Activated B cell treated with CpG ODN at 0.5 μM for 24 hours (primary cell): ENCODE data around the gene DLG1. TPM values are rescaled to one million over a fixed set of nuclear protein-coding genes. Genes with fewer than 3 reads are reported as not detected.

Experiments used
- ATAC-seq: fragments of 200-7000 bp; cut with Tn5 transposase; one replicate; pipeline ENCODE4 v1.10.0; 2021; ENCODE audit warnings: low read depth, mild to moderate bottlenecking, moderate library complexity
- CTCF ChIA-PET: fragments of 350-600 bp; sonication (Branson Sonifier 250); formaldehyde crosslinking; loops from one replicate; lab custom pipeline; 2021; ENCODE audit warnings: antibody characterized with exemption; lab: Charles Lee
- POLR2A ChIA-PET: fragments of 350-600 bp; sonication (Branson Sonifier 250); formaldehyde crosslinking; loops from one replicate; lab custom pipeline; 2021; ENCODE audit warnings: antibody characterized with exemption; lab: Charles Lee
- DNase-seq: peaks from one replicate; pipeline ENCODE4 v3.0.0; 2022
- H3K27ac Mint-ChIP-seq: one replicate; pipeline ENCODE4 v1.8.0; 2020; ENCODE audit warnings: mixed read lengths
- H3K27me3 Mint-ChIP-seq: one replicate; pipeline ENCODE4 v1.8.0; 2021; ENCODE audit warnings: mixed read lengths
- H3K36me3 Mint-ChIP-seq: one replicate; pipeline ENCODE4 v1.8.0; 2021; ENCODE audit warnings: low read depth, mixed read lengths
- H3K4me1 Mint-ChIP-seq: one replicate; pipeline ENCODE4 v1.8.0; 2021; ENCODE audit warnings: mixed read lengths
- H3K4me3 Mint-ChIP-seq: one replicate; pipeline ENCODE4 v1.8.0; 2020; ENCODE audit warnings: mild to moderate bottlenecking, mixed read lengths
- H3K9me3 Mint-ChIP-seq: one replicate; pipeline ENCODE4 v1.8.0; 2020; ENCODE audit warnings: mixed read lengths
- intact Hi-C: fragments of 100-400 bp; cut with micrococcal nuclease; formaldehyde crosslinking; loops from one replicate; pipeline ENCODE4 v1.15.1; 2024
- total RNA-seq: library from RNA; stranded (reverse); gene quantifications from 2 replicates; pipeline ENCODE4 v1.2.3, GENCODE V29; 2022
- TF ChIP-seq, protein P1 (sequence below): fragments of 200-600 bp; IDR thresholded peaks from one replicate; pipeline ENCODE4 v1.8.0; 2022; ENCODE audit warnings: antibody characterized with exemption, mild to moderate bottlenecking

DLG1 gene
- total RNA-seq, 1 donor from 2014 or later = 102 TPM

DNA sequence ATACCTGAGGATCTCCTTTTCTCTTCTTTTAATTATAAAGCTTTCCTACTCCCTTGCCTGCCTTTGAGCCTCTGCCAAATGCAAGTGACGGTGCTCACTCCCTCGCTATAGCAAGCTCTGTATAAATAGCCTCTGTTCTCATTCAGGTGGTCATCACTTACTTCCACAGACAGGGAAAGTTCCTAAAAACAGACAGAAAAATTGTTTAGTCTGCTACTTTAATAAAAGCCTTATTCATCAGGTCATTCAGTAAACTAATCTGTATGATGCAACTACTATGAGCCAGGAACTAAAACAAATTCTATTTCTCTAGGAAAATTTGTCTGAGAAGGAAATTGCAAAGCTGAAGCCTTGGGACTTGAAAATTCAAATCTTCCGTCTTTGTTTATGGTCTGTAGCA, 10.2 kb upstream of the DLG1 start:
- ChIA-PET CTCF (no interaction called here), POLR2A (interaction anchor here (0.6 kb wide), 1 partner anchor 22 kb away, joined by 3 read pairs; no protein-coding TSS in a partner anchor)
- TF ChIP-seq, protein P1, sequence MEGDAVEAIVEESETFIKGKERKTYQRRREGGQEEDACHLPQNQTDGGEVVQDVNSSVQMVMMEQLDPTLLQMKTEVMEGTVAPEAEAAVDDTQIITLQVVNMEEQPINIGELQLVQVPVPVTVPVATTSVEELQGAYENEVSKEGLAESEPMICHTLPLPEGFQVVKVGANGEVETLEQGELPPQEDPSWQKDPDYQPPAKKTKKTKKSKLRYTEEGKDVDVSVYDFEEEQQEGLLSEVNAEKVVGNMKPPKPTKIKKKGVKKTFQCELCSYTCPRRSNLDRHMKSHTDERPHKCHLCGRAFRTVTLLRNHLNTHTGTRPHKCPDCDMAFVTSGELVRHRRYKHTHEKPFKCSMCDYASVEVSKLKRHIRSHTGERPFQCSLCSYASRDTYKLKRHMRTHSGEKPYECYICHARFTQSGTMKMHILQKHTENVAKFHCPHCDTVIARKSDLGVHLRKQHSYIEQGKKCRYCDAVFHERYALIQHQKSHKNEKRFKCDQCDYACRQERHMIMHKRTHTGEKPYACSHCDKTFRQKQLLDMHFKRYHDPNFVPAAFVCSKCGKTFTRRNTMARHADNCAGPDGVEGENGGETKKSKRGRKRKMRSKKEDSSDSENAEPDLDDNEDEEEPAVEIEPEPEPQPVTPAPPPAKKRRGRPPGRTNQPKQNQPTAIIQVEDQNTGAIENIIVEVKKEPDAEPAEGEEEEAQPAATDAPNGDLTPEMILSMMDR = no peak
- DNase-seq (no peak), ATAC-seq (no peak)
- Mint-ChIP-seq H3K4me3 (no peak overlapping the region), H3K27me3 (peaks cover 12% of the 10 kb centered on the region), H3K4me1 (peaks cover 24% of the 10 kb centered on the region), H3K9me3 (peaks cover 4% of the 10 kb centered on the region), H3K27ac (no peak overlapping the region), H3K36me3 (no peaks in the 10 kb centered on the region)
- intact Hi-C loops = no loop called here

DNA sequence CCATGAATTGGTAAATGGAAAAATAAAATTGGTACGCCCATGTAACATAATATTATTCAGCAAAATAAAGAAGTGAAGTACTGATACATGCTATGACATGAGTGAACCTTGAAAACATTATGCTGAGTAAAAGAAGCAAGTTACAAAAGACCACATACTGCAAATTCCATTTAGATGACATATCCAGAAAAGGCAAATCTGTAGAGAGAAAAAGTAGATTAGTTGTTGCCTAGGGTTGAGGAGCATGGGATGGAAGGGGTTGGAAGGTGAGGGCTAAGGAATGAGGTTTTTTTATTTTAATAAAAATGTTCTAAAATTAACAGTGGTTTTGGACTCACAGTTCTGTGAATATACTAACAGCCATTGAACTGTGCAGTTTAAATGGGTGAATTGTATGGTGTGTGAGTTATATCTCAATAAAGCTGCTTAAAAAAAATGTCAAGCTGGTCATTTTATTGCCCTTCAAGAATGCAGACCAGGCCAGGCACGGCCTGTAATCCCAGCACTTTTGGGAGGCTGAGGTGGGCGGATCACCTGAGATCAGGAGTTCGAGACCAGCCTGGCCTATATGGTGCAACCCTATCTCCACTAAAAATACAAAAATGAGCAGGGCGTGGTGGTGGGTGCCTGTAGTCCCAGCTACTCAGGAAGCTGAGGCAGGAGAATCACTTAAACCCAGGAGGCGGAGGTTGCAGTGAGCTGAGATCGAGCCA, 8.1 kb upstream of the DLG1 start:
- Mint-ChIP-seq H3K36me3 (no peaks in the 10 kb centered on the region), H3K4me3 (no peak overlapping the region), H3K9me3 (no peaks in the 10 kb centered on the region), H3K27me3 (peaks cover 14% of the 10 kb centered on the region), H3K4me1 (peaks cover 24% of the 10 kb centered on the region), H3K27ac (no peak overlapping the region)
- DNase-seq (no peak), ATAC-seq (no peak)
- TF ChIP-seq, protein P1 = no peak
- ChIA-PET CTCF (interaction anchor here (0.8 kb wide), 1 partner anchor 50 kb away, joined by 3 read pairs; no protein-coding TSS in a partner anchor), POLR2A (interaction anchor here (0.7 to 1.2 kb wide), 2 partner anchors 9 to 11 kb away, joined by 3 to 7 read pairs; no protein-coding TSS in a partner anchor)
- intact Hi-C loops = no loop called here

DNA sequence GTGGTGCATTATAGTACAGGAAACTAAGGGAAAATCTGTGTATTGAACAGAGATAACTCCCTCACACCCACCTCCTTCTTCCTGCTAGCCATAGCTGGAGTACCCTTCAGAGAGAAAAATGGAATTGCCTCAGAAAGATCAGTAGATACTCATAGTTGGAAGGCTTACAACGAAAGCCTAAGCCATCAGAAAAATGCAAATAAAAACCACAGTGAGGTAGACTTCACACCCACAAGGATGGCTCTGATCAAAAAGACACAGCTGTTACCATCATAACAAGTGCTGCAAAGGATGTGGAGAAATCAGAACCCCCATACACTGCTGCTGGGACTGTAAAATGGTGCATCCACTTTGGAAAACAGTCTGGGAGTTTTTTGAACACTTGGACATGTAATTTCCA, 7.4 kb upstream of the DLG1 start:
- intact Hi-C loops = no loop called here
- H3K27ac Mint-ChIP-seq = no peak overlapping the region
- peak; percentile 64 for ATAC-seq
- no peaks in the 10 kb centered on the region for H3K36me3 Mint-ChIP-seq
- peaks cover 16% of the 10 kb centered on the region for H3K27me3 Mint-ChIP-seq
- H3K9me3 Mint-ChIP-seq = no peaks in the 10 kb centered on the region
- CTCF ChIA-PET = interaction anchor here (0.8 kb wide), 1 partner anchor 49 kb away, joined by 3 read pairs; no protein-coding TSS in a partner anchor
- POLR2A ChIA-PET = interaction anchor here (0.7 to 1.2 kb wide), 2 partner anchors 8 to 10 kb away, joined by 3 to 7 read pairs; no protein-coding TSS in a partner anchor
- peaks cover 17% of the 10 kb centered on the region for H3K4me1 Mint-ChIP-seq
- no peak for DNase-seq
- H3K4me3 Mint-ChIP-seq = no peak overlapping the region
- TF ChIP-seq, protein P1 = no peak

DNA sequence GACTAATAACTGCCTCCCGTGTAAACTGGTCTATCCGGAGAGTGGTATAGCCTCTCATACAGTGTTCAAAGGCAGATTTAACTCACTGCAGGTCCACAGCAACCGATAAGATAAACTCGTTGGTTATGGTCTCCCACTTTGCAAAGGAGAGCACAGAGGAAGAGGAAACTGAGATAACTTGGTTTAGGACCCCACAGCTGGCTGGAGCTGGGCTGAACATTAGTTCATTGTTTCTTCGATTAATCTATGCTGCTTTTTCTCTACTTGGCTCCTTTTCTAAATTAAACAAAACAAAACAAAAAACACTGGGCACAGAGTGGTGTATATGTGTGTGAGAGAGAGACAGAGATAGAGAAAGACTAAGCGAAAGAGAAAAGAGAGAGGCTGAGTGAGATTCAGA, 5.0 kb upstream of the DLG1 start:
- CTCF ChIA-PET = no interaction called here
- H3K9me3 Mint-ChIP-seq = no peaks in the 10 kb centered on the region

More for the DNA sequence above, 5.0 kb upstream of the DLG1 start:
- H3K36me3 Mint-ChIP-seq = no peaks in the 10 kb centered on the region
- peaks cover 16% of the 10 kb centered on the region for H3K4me1 Mint-ChIP-seq
- TF ChIP-seq, protein P1 = no peak
- H3K27ac Mint-ChIP-seq = no peak overlapping the region
- intact Hi-C loops = no loop called here
- H3K27me3 Mint-ChIP-seq = peaks cover 22% of the 10 kb centered on the region
- DNase-seq (no peak), ATAC-seq (no peak)
- no peak overlapping the region for H3K4me3 Mint-ChIP-seq
- POLR2A ChIA-PET = no interaction called here
